Measurements from ENCODE around the gene BSCL2. TPM values are rescaled to one million over a fixed set of nuclear protein-coding genes. Genes with fewer than 3 reads are reported as not detected.

BSCL2 gene
- total and polyA plus RNA-seq, 2 of the 13 experiments (the other 11 are each of a cell fraction or from before 2014, with no cell fraction given) = 19.5 to 21.1 TPM

- TF ChIP-seq NFAT5 (CRISPR knock-in tag; IDR thresholded peaks at IDR 0.05) = 0 out of 2 replicates have a peak, but pooled peaks have one; percentile 34
Observed at GRCh38 chr11:62678770-62679696, 28.2 kb downstream of the BSCL2 start, which contains the start of gene UBXN1 (continued).

- peaks cover 8% of the 10 kb centered on the region for H3K79me2 ChIP-seq (ENCODE audit: insufficient read depth, low read length)
- no peak overlapping the region for H2AFZ ChIP-seq (ENCODE audit: low read length)
- in situ Hi-C loops (cut with HindIII; ENCODE audit: extremely low pct_ligation_motif_present, low pct_unique_long_range_greater_than_20kb) = no loop called here
- H3K4me3 ChIP-seq (replicated peaks in 1 of 3; ENCODE audit: insufficient read depth in 1 of 3, low read depth in 2 of 3, low read length in 3 of 3) = peak overlapping the region; percentile 88 to 98 (median 94)
- peak overlapping the region; percentile 98 for H3K4me2 ChIP-seq (ENCODE audit: low read depth, low read length)
- H3K27me3 ChIP-seq (ENCODE audit: control insufficient read depth in 1 of 2, insufficient read depth in 2 of 2, low read length in 2 of 2) = no peaks in the 10 kb centered on the region
- DNase-seq (ENCODE audit: low spot score) (no peak), ATAC-seq (no peak; the same call in 2 of the 3 replicates), FAIRE-seq (no peak)
- no peak for TF ChIP-seq KDM5B (CRISPR knock-in tag; IDR thresholded peaks at IDR 0.05; ENCODE audit: borderline replicate concordance)
- no peak for TF ChIP-seq ZNF280B (CRISPR knock-in tag; IDR thresholded peaks at IDR 0.05; ENCODE audit: borderline replicate concordance)
- TF ChIP-seq KLF15 (CRISPR knock-in tag; IDR thresholded peaks at IDR 0.05; ENCODE audit: borderline replicate concordance) = 0 out of 2 replicates have a peak, but pooled peaks have one; percentile 44
- no peak for TF ChIP-seq ZNF263 (CRISPR knock-in tag; IDR thresholded peaks at IDR 0.05)
- no peak for TF ChIP-seq ZNF264 (CRISPR knock-in tag; IDR thresholded peaks at IDR 0.05)
- 0 out of 2 replicates have a peak, but pooled peaks have one; percentile 20 for TF ChIP-seq HOXD1 (CRISPR knock-in tag; IDR thresholded peaks at IDR 0.05)
- TF ChIP-seq XBP1 (CRISPR knock-in tag; IDR thresholded peaks at IDR 0.05) = no peak
- TF ChIP-seq EHMT2 (IDR thresholded peaks at IDR 0.05; ENCODE audit: borderline replicate concordance, low read depth, low read length) = no peak
- TF ChIP-seq ERF (CRISPR knock-in tag; IDR thresholded peaks at IDR 0.05) = no peak
- no peak for TF ChIP-seq ARNTL (CRISPR knock-in tag; IDR thresholded peaks at IDR 0.05)
- TF ChIP-seq ZFX (CRISPR knock-in tag; IDR thresholded peaks at IDR 0.05; ENCODE audit: low read depth) = no peak
- TF ChIP-seq, protein P1, sequence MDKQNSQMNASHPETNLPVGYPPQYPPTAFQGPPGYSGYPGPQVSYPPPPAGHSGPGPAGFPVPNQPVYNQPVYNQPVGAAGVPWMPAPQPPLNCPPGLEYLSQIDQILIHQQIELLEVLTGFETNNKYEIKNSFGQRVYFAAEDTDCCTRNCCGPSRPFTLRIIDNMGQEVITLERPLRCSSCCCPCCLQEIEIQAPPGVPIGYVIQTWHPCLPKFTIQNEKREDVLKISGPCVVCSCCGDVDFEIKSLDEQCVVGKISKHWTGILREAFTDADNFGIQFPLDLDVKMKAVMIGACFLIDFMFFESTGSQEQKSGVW (CRISPR knock-in tag; IDR thresholded peaks at IDR 0.05; ENCODE audit: borderline replicate concordance) = no peak
- peak overlapping the region; percentile 94 for H3K9ac ChIP-seq (ENCODE audit: insufficient read depth, low read depth, low read length)
- peaks cover 0 to 7% of the 10 kb centered on the region in 2 experiments; a peak in 1 of 5 replicates for H3K36me3 ChIP-seq (replicated peaks in 1 of 2; ENCODE audit: control insufficient read depth in 1 of 2, insufficient read depth in 2 of 2, low read length in 2 of 2)
- peak overlapping the region; percentile 86 for H3K27ac ChIP-seq (ENCODE audit: extremely low read length, insufficient read depth, low read length)
- H3K9me3 ChIP-seq (ENCODE audit: low read length) = no peaks in the 10 kb centered on the region
- H4K20me1 ChIP-seq (ENCODE audit: insufficient read depth, low read length) = no peaks in the 10 kb centered on the region
- intact Hi-C loops (cut with micrococcal nuclease; ENCODE audit: unreplicated experiment) = no loop called here
- POLR2A ChIA-PET = interaction anchor here (1.1 to 3.6 kb wide), 5 partner anchors 8 to 87 kb away, joined by 3 to 54 read pairs (median 34); partner anchors contain the start of genes C11orf98, CSKMT, HNRNPUL2 and LBHD1
- 9% methylated on average over 10 of the region's 16 CpGs for WGBS (ENCODE audit: low lambda C conversion rate)
- CTCF ChIA-PET (ENCODE audit: low intra/inter-chr PET ratio, low total read pairs) = no interaction called here
- peaks cover 42% of the 10 kb centered on the region for H3K4me1 ChIP-seq (ENCODE audit: insufficient read depth, low read length)
- no TSS peak for BruUV-seq (replicated peaks)
Observed at GRCh38 chr11:62678433-62678769, 28.8 kb downstream of the BSCL2 start.

All from HepG2 (cell line).